Esophagus (tissue), 2 donors: ENCODE results near the gene F7. TPM values are rescaled to one million over a fixed set of nuclear protein-coding genes. Genes with fewer than 3 reads are reported as not detected.
"Not testable (repeated sequence)": the region's sequence is repeated elsewhere in the genome, so short reads cannot be mapped to it uniquely, and the experiment has no call there.

Experiments
- H3K27ac ChIP-seq, 2 donors: one replicate each; pipeline ENCODE4 v1.5.1; 2013; ENCODE audit warnings: low read depth in 2 of 2, mild to moderate bottlenecking in 2 of 2, inconsistent platforms in 1 of 2, low read length in 1 of 2, moderate library complexity in 1 of 2
- H3K27me3 ChIP-seq, 2 donors: one replicate each; pipeline ENCODE4 v1.6.1; 2013; ENCODE audit warnings: low read length in 2 of 2, control low read depth in 1 of 2, mild to moderate bottlenecking in 1 of 2; ENCODE audit not compliant: insufficient read depth in 2 of 2, control insufficient read depth in 1 of 2
- H3K36me3 ChIP-seq, 2 donors: one replicate each; pipeline ENCODE4 v1.6.1; 2013; ENCODE audit warnings: low read length in 1 of 2; ENCODE audit not compliant: control insufficient read depth in 2 of 2, insufficient read depth in 2 of 2
- H3K4me1 ChIP-seq, 2 donors: one replicate each; pipeline ENCODE4 v1.6.1; 2013; ENCODE audit warnings: low read length in 1 of 2; ENCODE audit not compliant: control insufficient read depth in 2 of 2, insufficient read depth in 2 of 2
- H3K4me3 ChIP-seq, 2 donors: one replicate each; pipeline ENCODE4 v1.5.1; 2013; ENCODE audit warnings: low read length in 2 of 2, mild to moderate bottlenecking in 2 of 2, low read depth in 1 of 2, moderate library complexity in 1 of 2
- H3K9me3 ChIP-seq, 2 donors: one replicate each; pipeline ENCODE4 v1.6.1; 2013; ENCODE audit warnings: mild to moderate bottlenecking in 2 of 2, low read depth in 1 of 2, low read length in 1 of 2, moderate library complexity in 1 of 2; ENCODE audit not compliant: control insufficient read depth in 2 of 2, insufficient read depth in 1 of 2
- WGBS, 2 donors: extraction: QIAGEN DNeasy Blood & Tissue Kit; methylation state at CpG; one replicate each; pipeline ENCODE4 v1.1.7; 2013; 5-methylcytosine and 5-hydroxymethylcytosine counted together
- polyA plus RNA-seq, 2 donors: library from polyadenylated mRNA; stranded (reverse); fragments of 200-250 nt; gene quantifications; one replicate each; pipeline ENCODE4 v1.2.3, GENCODE V29; 2013
- donor health status: healthy with polysubstance abuse.
- donor health status: Bipolar disorder and iron deficiency.

F7 gene
- polyA plus RNA-seq, 2 donors, result 0.01 TPM; not detected in 1

DNA sequence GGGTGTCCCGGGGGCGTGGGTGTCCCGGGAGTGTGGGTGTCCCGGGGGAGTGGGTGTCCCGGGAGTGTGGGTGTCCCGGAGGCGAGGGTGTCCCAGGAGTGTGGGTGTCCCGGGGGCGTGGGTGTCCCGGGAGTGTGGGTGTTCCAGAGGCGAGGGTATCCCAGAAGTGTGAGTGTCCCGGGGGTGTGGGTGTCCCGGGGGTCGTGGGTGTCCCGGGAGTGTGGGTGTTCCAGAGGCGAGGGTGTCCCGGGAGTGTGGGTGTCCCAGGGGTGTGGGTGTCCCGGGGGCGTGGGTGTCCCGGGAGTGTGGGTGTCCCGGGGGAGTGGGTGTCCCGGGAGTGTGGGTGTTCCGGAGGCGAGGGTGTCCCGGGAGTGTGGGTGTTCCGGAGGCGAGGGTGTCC lies 2.9 kb downstream of the F7 start:
- not testable (repeated sequence) for H3K36me3 ChIP-seq, H3K9me3 ChIP-seq, H3K4me3 ChIP-seq, H3K27ac ChIP-seq
- Histone ChIP-seq H3K27me3 (peaks cover 3 to 14% of the 10 kb centered on the region in 2 donors), H3K4me1 (peaks cover 8 to 11% of the 10 kb centered on the region in 2 donors)
- WGBS, 2 donors, result 96 to 98% methylated on average over 10 to 26 of the region's 27 CpGs

DNA sequence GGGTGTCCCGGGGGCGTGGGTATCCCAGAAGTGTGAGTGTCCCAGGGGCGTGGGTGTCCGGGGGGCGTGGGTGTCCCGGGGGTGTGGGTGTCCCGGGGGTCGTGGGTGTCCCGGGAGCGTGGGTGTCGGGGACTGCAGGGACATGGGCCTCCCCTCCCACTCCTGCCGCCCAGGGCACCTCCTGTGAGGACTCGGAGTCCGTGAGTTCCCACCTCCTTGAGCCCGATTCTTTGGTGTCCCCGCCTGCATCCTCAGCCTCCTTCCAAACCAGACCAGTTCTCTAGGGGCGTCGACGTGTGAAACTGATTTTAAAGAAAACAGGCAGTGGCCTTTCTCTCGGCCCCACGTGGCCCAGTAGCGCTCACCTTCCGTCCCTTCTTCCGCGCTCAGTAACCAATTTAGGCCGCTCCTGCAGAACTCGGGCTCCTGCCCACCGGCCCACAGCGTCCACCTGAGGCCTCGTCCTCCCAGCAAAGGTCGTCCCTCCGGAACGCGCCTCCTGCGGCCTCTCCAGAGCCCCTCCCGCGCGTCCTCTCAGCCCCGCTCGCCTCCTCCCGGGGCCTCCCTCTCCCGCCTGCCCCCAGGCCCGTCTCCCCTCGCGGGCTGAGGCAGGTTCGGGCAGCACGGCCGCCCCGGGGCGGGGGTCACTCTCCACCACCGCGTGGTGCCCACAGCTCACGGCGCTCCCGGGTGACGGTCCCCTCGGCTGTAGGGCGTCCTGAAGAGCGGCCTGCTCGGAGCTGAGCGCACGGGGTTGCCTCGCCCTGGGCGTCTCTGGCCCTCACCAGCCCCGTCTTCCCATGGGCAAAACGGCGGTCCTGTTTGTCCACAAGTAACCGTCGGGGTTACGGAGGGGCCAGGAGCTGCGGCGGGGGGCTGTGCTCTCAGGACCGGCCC lies 3.8 kb downstream of the F7 start:
- no peak overlapping the region for H3K27ac ChIP-seq
- 20 to 38% methylated on average over 61 to 73 of the region's 73 CpGs for WGBS, 2 donors
- H3K4me3 ChIP-seq, result peak overlapping the region in 1 of 2 donors; percentile 43
- H3K36me3 ChIP-seq, result no peaks in the 10 kb centered on the region
- H3K9me3 ChIP-seq, result peaks cover 0 to 4% of the 10 kb centered on the region in 2 donors
- peaks cover 8 to 11% of the 10 kb centered on the region in 2 donors for H3K4me1 ChIP-seq
- H3K27me3 ChIP-seq, result peaks cover 3 to 14% of the 10 kb centered on the region in 2 donors

DNA sequence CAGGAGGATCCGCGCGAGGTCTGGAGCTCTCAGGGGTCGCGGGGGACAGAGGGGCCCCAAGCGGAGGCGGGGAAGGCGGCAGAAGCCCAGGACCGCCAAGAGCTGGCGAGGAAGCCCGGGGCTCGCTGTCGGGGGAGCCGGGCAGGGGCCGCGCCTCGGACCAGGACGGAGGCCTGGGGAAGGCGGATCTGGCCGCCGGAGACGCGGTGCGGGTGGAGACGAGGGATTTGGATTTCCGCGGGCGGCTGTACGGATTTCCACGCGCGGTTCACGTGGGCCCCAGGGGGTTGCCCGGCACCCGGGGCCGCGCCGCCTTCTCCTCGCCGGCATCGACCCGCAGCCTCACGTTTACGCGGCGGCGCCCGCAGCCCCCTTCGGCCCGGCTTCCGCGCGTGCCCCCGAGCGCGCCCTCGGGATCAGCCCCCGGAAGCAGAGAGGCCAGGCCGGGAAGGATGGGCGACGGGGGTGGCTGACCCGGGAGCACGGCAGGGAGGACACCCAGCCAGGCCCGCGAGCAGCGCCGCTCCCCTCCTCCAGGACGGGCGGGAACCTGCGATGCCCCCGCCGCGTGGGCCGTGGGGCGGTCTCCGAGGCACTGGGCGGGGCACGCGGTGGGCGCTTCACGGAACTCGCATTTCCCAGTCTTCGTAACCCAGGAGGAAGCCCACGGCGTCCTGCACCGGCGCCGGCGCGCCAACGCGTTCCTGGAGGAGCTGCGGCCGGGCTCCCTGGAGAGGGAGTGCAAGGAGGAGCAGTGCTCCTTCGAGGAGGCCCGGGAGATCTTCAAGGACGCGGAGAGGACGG lies 4.7 kb downstream of the F7 start:
- H3K27me3 ChIP-seq, result peaks cover 3 to 14% of the 10 kb centered on the region in 2 donors
- WGBS, 2 donors, result 3 to 4% methylated on average over 60 to 99 of the region's 99 CpGs
- peaks cover 0 to 4% of the 10 kb centered on the region in 2 donors for H3K9me3 ChIP-seq
- peaks cover 8 to 11% of the 10 kb centered on the region in 2 donors for H3K4me1 ChIP-seq
- H3K27ac ChIP-seq, result no peak overlapping the region
- peak overlapping the region; percentile 26 to 43 for H3K4me3 ChIP-seq
- no peaks in the 10 kb centered on the region for H3K36me3 ChIP-seq

DNA sequence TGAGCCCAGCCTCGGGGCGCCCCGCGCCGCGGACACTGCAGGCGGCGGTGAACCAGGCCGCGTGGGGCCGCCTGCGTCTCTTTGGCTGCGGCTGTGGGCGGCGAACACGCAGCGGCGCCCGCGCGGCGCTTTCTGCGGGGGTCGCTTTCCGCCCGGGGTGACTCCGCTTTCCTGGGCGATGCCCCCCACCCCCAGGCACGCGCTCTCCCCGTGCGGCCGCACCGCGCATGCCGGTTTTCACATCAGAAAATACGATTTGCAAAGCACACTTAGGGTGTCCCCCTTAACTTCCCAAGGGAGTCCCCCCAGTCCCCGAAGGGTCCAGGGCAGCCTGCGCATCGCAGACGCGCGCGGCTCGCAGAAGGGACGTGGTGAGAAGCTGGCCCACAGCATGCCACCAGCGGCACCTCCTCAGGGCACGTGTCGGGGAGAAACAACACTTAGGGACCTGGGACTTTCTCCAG lies 5.3 kb downstream of the F7 start:
- no peak overlapping the region for H3K27ac ChIP-seq
- H3K27me3 ChIP-seq, result peaks cover 3 to 14% of the 10 kb centered on the region in 2 donors
- H3K9me3 ChIP-seq, result peaks cover 0 to 4% of the 10 kb centered on the region in 2 donors
- no peaks in the 10 kb centered on the region for H3K36me3 ChIP-seq
- H3K4me3 ChIP-seq, result peak overlapping the region; percentile 6 to 43
- H3K4me1 ChIP-seq, result peaks cover 8 to 11% of the 10 kb centered on the region in 2 donors
- 22 to 23% methylated on average over 46 to 49 of the region's 49 CpGs for WGBS, 2 donors

DNA sequence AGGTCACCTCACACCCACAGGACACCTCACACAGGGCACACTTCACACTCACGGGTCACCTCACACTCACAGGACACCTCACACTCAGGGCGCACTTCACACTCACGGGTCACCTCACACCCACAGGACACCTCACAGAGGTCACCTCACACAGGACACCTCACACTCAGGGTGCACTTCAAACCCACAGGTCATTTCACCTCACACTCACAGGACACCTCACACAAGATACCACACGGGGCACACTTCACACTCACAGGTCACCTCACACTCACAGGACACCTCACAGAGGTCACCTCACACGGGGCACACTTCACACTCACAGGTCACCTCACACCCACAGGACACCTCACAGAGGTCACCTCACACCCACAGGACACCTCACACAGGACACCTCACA lies 6.2 kb downstream of the F7 start:
- not testable (repeated sequence) for H3K4me3 ChIP-seq, H3K9me3 ChIP-seq, H3K27ac ChIP-seq, H3K36me3 ChIP-seq
- 85 to 87% methylated on average over 5 of the region's 5 CpGs for WGBS, 2 donors
- Histone ChIP-seq H3K4me1 (peaks cover 8 to 11% of the 10 kb centered on the region in 2 donors), H3K27me3 (peaks cover 3 to 14% of the 10 kb centered on the region in 2 donors)

DNA sequence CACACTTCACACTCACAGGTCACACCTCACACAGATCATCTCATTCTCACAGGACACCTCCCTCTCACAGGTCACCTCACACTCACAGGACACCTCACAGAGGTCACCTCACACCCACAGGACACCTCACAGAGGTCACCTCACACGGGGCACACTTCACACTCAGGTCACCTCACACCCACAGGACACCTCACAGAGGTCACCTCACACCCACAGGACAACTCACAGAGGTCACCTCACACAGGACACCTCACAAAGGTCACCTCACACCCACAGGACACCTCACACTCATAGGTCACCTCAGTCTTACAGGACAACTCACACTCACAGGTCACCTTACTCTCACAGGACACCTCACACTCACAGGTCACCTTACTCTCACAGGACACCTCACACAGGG lies 6.9 kb downstream of the F7 start:
- H3K36me3 ChIP-seq, H3K4me3 ChIP-seq, H3K27ac ChIP-seq, H3K9me3 ChIP-seq: not testable (repeated sequence)
- peaks cover 8 to 11% of the 10 kb centered on the region in 2 donors for H3K4me1 ChIP-seq
- H3K27me3 ChIP-seq, result peaks cover 3 to 14% of the 10 kb centered on the region in 2 donors
- 71 to 73% methylated on average over 1 of the region's 1 CpG for WGBS, 2 donors

DNA sequence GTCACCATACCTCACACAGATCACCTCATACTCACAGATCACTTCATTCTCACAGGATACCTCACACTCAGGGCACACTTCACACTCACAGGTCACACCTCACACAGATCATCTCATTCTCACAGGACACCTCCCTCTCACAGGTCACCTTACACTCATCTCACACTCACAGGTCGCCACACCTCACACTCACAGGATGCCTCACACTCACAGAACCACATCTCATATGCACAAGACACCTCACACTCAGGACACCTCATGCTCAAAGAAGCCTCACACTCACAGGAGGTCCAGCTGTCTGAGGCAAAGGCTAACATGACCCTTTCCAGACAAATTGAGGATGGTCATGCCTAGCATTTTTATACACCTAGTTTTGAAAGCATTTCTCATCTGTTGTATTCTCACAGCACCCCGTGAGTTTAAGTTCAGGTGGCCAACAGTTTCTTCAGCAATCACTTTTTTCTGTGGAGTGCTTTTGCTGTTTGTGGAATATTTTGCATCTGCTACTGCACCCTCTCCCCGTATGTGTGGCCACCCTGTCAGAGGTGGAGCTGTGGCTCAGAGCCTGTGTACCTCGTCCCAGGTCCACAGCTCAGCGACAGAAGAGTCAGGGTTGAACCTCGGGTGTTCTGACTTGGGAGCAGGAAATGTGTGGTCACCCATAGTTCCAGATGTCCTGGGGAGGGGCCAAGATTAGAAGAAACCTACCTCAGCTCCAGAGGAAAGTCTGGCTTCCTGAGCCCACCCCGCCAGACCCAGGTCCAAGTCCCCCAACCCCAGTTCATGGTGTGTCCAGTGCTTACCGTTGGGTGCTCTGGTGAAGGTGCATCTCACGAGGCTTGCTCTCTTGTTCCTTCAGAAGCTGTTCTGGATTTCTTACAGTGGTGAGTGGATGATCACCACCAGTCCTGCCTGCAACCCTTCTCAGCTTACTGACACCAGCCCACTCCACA lies 7.6 kb downstream of the F7 start:
- Histone ChIP-seq H3K27ac (no peak overlapping the region), H3K4me3 (no peak overlapping the region), H3K9me3 (peaks cover 0 to 4% of the 10 kb centered on the region in 2 donors), H3K36me3 (no peaks in the 10 kb centered on the region), H3K4me1 (peaks cover 8 to 11% of the 10 kb centered on the region in 2 donors), H3K27me3 (peaks cover 3 to 14% of the 10 kb centered on the region in 2 donors)
- WGBS, 2 donors, result 62 to 66% methylated on average over 9 of the region's 9 CpGs

DNA sequence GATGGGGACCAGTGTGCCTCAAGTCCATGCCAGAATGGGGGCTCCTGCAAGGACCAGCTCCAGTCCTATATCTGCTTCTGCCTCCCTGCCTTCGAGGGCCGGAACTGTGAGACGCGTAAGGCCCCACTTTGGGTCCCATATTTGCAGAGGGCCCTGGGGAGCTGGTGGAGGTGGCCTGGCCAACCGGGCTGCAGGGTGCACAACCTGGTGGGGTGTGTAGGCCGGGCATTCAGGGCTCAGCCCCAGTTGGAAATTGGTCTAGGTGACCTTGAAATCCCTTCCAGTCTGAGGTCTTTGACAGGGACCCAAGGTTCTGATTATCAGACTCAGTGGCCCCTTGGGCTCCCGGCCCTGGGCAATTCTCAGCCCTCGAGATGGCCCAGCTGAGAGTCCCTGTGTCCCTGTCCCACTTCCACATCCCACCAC lies 8.3 kb downstream of the F7 start:
- no peak overlapping the region for H3K27ac ChIP-seq
- peaks cover 8 to 11% of the 10 kb centered on the region in 2 donors for H3K4me1 ChIP-seq
- H3K4me3 ChIP-seq, result no peak overlapping the region
- H3K27me3 ChIP-seq, result peaks cover 3 to 14% of the 10 kb centered on the region in 2 donors
- no peaks in the 10 kb centered on the region for H3K36me3 ChIP-seq
- H3K9me3 ChIP-seq, result peaks cover 0 to 4% of the 10 kb centered on the region in 2 donors
- whole genome bisulfite sequencing, 2 donors, result 92 to 94% methylated on average over 8 of the region's 8 CpGs
